HG02973 (cell line): ENCODE measurements around the gene GNB1.

ENCODE experiments used
- ATAC-seq: cut with Tn5 transposase; IDR thresholded peaks from one replicate; pipeline ENCODE4 v1.9.1; 2021; ENCODE audit warnings: moderate library complexity; ENCODE audit not compliant: unreplicated experiment

The GNB1 gene

DNA sequence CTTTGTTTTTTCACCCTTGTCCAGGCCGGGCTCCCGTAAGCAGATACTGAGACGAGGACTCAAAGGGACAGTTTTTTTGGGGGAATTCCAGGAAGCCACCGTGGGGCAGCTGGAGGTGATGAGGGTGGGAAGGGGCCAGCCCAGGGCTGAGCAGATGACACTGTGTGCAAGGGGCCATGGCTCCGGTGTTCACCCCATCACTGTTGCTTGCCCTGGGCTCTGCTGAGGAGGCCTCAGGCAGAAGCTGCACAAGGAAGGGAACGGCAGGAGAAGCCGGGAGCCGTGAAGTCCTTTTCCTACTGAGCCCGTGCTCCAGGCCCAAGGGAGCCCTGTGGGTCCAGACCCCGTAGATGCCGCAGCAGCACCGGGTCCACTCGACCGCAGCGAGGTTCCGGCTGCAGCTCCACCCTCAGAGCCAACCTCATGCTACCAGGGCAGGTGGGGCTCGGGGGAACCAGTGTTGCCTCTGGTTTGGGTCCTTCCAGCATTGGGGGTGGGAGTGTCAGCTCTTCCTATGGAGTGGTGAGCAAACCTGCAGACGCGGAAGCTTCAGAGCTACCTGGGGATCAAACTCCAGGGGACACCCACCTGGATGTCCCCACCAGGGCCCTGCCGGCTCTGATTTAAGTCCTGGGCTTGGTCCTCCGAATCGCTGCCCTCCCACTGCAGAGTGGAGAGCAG, 19.9 kb upstream of the GNB1 start:
- ATAC-seq = no peak

DNA sequence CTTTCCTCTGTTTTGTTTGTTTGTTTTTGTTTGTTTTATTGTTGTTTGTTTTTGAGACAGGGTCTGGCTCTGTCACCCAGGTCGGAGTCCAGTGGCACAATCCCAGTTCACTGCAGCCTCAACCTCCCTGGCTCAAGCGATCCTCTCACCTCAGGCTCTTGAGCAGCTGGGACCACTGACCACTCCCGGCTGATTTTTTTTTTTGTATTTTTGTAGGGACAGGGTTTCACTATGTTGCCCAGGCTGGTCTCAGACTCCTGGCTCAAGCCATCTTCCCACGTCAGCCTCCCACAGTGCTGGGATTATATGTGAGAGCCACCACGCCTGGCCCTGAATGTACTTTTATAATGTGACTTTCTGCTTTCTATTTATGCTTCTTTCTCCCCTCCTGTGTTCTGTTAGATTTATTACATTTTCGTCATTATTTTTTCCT, 19.2 kb upstream of the GNB1 start:
- no peak for ATAC-seq

DNA sequence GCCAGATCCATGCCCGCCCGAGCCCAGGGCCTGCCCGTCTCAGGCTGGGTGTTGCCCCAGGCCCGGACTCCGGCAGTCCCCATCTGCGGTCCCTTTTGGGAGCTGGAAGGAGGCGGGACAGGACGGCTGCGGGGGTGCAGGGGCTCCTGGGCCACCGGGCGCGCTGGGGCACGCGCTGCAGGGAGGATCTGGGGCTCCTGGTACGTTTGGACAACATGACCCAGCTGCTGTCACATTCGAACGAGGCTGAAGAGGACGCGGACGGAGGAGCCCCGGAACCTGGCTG, 17.6 kb upstream of the GNB1 start:
- peak; percentile 11 for ATAC-seq

DNA sequence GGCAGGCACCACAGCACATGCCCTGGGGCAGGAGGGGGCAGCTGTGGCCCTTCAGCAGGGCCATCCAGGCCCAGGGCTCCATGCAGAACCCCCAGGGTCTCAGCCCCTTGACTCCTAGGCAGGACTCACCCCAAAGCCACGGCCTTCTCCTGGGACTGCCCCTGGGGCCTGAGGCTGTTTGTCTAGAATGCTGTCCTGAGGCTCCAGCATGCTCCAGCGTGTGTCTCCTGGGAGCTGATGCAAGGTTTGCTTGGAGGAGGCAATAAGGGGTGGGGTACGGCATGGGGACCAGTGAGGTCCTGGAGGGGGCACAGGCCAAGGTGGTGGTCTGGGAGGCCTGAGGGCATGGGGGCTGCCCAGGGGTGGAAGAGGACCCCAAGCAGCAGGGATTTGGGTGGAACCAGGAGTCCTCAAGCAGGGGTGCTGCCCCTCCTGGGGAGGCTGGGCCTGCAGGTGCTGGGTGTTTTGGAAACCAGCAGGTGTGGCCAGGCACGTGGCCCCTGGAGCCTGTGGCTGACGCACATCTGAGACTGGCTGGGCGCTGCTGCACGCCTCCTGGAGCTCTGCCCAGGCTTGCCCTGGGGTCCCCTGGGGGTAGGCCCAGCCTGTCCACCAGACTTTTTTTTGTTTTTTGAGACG, 16.3 kb upstream of the GNB1 start:
- ATAC-seq = no peak

DNA sequence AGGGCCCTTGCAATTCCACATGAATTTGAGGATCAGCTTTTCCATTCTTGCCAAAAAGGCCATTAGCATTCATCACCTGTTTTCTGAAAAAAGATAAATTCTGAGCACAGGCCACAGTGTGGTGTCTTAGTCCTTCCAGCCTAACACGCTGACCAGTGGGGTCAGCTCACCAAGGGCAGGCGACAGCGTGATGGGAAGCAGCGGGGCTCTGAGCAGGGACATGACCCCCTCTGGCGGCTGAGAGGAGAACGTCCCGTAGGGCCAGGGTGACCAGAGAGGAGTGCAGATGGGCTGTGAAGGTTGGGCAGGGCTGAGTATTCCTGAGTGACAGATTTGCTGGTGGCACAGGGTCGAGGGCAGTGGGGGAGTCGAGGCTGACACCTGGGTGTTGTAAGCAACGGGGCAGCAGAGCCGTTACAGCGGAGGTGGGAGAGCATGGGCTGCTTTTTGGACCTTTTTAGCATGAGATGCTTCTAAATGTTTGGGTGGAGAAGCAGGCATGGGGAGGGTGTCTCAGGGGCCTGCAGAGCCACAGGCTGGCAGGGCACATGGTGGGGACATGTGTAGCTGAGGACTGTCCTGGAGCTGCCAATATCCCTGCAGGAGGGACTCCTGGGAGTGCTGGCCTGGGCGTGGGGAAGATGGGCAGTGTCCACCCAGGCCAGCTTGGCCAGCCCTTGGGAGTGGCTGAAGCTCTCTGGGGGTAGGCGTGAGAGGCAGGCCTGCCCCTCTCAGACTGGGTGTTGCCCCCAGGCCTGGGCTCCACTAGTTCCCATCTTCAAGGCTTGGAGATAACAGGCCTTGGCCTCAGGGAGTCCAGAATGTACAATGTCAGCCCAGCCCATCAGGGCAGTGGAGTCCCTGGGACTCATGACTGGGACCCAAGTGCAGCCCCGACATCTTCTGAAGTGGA, 15.6 kb upstream of the GNB1 start:
- no peak for ATAC-seq

DNA sequence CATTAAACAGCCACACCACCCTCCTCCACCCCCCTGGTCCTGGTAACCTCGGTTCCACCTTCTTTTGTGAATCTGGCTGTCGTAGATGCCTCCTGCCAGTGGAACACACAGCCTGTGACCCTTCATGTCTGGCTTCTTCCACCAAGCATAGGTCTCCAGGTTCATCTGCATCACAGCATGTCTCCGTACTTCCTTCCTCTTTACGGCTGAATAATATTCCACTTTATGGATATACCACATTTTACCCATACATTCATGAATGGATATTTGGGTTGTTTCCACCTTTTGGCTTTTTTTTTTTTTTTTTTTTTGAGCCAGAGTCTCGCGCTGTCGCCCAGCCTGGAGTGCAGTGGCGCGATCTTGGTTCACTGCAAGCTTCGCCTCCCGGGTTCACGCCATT, 12.3 kb upstream of the GNB1 start:
- ATAC-seq = no peak

DNA sequence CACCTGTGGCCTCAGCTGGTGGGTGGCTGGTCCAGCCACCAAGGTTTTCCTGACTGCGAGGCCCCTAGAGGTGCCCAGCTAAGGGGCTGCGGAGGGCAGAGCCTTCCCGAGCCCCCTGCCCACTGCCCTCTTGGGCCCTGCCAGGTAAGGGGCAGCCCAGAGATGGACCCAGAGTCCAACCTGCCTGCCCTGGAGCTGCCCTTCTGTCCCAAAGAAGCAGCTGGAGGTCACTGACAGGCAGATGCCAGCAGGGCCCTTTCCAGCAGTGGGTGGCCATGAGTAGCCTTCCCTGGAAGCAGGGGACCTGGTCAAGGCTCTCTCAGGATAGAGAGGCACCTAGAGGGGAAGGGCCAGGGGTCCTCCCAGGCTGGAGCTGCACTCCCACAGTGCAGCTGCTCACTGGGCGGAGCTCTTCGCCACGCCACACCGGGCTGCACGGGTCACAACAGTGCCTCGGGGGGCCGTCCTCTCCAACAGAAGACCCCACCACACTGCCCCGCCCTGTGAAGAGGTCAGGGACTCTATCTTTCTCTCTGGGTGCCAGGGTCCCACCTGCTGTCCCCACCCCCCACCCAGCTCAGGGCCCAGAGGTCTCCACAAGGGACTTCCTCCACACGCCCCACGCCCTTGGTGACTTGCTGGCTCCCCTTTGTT, 10.9 kb upstream of the GNB1 start:
- no peak for ATAC-seq

DNA sequence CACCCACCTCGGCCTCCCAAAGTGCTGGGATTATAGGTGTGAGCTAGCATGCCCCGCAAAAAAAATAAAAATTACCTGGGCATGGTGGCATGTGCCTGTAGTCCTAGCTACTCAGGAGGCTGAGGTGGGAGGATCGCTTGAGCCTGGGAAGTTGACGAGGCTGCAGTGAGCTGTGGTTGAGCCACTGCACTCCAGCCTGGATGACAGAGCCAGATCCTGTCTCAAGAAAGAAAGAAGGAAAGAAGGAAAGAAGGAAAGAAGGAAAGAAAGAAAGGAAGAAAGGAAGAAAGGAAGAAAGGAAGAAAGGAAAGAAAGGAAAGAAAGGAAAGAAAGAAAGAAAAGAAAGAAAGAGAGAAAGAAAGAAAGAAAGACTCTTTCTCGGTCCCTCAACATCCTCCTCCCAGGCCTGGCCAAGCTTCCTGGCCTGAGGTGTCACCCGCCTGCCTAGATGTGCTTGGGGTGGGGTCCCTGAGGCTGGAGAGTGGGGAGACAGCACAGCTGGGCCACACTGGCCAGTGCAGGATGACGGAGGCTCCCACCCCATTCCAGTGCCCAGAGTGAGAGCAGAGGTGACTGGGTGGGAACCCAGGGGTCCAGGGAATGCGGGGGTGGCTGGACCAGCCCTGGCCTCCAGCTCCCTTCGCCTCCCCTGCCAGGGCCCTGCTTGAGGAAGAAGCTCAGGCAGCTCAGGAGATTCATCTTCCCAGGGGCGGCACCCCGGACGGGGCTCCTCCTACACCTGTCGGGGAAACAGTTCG, 10.2 kb upstream of the GNB1 start:
- no peak for ATAC-seq

DNA sequence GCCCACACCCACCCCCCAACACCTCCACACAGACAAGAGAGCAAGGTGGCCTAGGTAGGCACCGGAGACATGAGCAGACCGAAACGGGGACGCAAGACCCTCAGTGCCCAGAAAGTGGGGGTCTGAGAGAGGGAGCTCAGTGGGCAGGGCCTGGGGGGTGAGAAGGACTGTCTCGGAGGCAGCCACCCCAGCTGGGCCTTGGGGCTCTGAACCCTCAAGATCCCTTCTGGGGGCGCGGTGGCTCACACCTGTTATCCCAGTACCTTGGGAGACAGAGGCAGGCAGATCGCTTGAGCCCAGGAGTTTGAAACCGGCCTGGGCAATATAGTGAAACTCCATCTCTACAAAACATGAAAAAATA, 9.1 kb upstream of the GNB1 start:
- no peak for ATAC-seq

DNA sequence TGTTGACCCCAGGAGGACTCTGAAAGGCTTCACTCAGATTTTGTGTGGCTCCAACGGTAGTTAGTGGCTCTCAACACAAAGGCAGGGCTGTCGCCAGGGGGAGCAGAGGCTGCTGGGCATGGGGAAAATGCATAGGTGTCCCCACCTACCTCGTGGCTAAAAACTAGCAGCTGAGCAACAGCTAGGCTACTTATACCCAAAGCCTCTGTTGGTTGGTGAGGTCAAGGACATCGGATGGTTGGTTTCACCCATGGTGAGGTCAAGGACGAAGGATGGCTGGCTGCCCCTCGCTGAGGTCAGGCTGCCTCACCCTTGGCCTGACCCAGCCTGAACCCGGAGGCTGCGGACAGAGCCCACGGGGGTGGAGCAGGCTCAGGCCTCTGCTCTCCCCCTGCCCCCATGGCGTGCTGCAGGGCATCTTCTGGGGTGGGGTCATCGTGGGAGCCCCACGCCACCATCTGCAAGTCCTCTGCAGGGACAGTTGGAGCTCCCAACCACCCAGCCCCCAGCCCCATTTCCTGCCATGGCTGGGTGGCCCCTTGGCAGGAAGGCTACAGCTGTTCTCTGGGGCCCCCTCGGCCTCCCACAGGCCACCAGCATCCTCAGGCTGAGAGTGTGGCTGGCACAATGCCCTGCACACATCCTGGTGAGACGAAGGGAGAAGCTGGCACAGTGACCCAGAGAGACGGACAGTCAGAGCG, 8.5 kb upstream of the GNB1 start:
- no peak for ATAC-seq

DNA sequence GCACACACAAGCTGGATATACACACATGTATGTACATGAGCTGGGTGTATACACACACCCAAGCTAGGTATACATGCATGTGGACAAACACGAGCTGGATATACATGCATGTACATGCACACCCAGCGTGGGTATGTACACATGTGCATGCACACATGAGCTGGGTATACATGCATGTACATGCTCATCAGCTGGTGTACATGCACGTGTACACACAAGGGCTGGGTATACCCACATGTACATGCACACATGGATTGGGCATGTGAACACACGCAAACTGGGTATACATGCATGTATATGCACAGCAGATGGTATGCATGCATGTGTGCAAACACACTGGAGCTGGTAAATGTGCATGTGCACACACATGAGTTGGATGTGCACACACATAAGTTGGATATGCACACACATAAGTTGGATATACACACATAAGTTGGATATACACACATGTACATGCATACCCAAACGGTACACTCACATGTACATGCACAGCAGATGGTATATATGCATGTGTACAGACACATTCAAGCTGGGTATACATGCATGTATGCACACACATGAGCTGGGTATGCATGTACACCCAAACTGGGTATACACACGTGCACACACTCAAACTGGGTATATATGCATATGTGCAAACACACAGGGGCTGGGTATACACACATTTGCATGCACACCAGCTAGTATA, 7.5 kb upstream of the GNB1 start:
- no peak for ATAC-seq

DNA sequence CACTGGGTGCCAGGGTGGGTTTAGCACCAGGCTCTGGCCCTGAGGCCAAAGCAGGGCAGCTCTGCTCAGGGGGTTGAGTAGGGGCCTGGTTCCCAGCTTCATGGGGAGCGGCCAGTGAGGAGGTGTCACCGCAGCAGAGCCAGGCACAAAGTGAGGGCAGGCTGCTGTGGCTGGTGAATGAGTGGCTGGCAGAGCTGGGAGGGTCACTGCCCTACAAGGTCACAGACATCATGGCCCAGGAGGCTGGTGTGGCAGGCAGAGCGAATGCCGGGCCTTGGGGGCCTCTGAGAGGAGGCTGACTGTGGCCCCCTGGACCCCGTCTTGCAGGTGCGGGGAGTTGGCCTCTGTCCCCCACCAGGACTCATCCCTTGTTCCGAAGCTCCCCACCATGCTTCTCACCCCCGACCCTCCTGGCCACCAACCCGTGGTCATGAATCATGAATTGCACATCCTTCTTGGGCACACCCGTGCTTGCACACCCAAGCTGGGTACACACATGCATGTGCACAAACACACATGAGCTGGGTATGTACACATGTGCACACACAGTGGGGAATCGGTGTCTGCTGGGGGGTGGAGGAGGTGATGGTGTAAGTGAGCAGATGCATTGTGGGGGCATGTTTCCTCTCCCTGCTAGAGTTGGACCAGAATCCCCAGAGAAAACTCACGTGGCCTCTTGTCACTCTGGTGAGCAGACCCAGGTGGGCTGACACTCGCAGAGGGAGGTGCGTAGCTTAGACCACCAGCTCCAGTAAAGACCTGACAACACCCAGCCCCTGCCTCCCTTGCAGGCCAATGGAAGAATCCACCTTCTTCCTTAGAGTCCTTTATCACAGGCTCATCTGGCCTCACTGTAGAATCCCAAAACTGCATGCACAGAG, 4.8 kb upstream of the GNB1 start:
- no peak for ATAC-seq

DNA sequence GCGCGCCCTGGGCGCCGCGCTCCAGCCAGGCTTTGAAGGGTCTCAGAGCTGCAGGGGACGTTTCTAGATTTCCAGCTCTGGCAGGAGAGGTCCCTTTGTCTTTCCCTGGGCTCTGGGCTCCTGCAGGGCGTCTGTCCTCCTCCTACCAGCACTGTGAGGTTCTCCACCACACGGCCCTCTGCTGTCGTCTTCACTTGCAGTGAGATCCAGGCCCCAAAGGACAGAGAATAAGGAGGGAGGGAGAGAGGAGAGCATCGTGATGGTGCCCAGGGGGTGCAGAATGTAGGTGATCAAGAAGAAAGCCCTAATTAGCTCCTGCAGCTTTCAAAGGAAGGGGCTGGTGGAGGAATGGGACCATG, 4.2 kb upstream of the GNB1 start:
- ATAC-seq = no peak

DNA sequence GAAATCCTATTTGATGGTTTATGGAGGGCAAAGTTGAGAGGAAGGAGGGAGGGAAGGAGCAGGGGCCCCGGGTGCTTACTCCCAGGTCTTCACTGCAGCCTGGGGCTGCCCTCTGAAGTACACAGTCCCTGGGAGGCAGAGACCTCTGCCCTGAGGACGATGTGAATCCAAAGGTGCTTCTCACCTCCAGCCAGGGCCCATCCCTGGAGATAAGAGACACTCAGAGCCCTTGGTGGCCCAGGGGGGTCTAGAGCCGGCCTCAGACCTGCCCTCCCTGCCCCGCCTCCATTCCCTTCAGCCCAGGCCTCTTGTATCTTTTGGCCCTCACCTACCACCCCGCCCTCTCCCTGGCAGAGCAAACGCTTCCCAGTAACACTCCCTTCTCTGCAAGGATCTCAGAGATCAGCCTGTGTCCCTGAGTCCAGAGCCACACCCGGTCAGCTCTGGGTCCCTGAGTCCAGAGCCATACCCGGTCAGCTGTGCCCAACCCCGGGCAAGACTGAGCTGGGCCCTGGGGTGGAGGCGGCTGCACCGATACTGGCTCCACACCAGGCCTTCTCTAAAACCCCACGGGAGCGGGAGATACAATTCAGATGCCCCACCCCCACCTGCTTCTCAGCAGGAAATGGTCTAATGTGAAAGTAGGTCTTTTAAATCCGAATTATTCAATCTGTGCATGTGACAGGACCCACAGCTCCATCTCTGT, 3.6 kb upstream of the GNB1 start:
- no peak for ATAC-seq

DNA sequence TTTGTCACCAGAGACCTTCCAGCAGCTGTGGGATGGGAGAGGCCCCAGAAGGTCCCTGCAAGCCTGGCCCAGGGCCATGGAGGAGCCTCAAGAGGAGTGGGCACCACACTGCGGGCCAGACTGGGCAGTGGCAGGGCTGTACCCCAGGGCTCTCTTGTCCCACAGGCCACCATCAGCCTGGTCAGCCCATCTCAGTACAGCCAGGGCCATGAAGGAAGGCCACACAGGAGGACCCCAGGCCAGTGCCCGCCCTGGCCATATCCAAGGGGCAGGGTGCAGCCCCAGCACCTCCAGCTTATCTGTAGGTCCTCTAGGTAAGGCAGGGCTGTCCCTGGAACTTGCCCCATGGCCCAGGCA, 3.1 kb upstream of the GNB1 start:
- no peak for ATAC-seq

DNA sequence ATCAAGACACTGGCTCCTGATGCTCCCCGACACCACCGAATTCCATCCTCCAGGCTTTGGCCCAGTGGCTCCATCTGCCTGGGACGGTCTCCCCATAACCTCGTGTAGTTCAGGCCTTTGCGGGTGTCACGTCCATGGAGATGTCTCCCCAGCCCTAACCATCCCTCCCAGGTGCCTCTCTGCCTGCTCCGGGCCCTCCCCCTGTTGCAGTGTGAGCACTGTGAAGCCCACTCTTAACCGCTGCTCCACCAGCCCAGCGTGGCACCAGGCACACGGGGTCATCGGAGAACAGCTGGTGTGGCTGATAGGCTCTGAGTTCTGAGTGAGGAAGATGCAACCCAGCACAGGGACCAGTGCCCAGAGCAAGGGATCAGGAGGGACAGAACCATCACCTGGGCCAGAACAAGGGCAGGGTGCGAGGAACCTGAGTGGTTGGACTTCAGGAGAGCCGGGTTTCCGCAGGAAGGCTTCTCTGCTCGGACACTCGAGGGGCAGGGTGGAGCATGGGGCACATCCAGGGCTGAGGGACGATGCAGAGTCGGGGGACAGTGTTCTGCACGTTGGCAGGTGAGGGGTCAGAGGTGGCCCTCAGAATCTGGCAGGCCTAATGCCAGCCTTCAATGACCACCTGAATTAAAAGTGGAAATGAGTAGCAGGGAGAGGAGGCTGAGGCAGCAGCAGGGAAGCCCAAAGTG, 2.6 kb upstream of the GNB1 start:
- ATAC-seq = no peak

DNA sequence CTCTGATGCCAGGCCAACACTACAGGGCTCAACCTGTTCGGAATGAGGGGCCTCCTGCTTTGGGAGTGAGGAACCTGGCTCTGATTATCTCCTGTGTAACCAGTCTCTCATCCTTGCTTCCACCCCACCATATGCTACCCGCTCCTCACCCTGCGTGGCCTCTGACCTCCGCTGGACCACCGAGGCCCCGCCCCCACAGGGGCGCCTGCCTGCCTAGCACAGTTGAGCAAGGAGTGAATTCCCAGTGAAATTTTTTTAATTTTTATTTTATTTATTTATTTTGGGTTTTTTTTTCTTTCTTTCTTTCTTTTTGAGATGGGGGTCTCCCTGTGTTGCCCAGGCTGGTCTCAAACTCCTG, 1.9 kb upstream of the GNB1 start:
- no peak for ATAC-seq
